ENCODE measurements around the gene ZNF423. TPM values are rescaled to one million over a fixed set of nuclear protein-coding genes. Genes with fewer than 3 reads are reported as not detected.

ZNF423 gene
- total and polyA plus RNA-seq, 2 experiments from 2014 or later, result 14.9 to 41.8 TPM

GRCh38 chr16:49756775-49757558, 98.9 kb downstream of the ZNF423 start:
- no peak overlapping the region; the same call in 1 of the 2 replicates for H3K4me2 ChIP-seq
- no peak for ATAC-seq

More at GRCh38 chr16:49756775-49757558, 98.9 kb downstream of the ZNF423 start:
- H3K79me2 ChIP-seq (replicated peaks; ENCODE audit: insufficient read depth), result peaks cover 34% of the 10 kb centered on the region
- peaks cover 57% of the 10 kb centered on the region for H3K4me1 Mint-ChIP-seq
- H4K20me1 ChIP-seq (replicated peaks; ENCODE audit: insufficient read depth), result no peaks in the 10 kb centered on the region
- TF ChIP-seq CTCF (conservative IDR thresholded peaks at IDR 0.05; ENCODE audit: low read depth in 2 of 2) (no peak), POLR2AphosphoS5 (IDR thresholded peaks at IDR 0.05; ENCODE audit: low read depth) (no peak), EZH2 (IDR thresholded peaks at IDR 0.05; ENCODE audit: low read depth, unreplicated experiment) (no peak), STAT1 (IDR thresholded peaks at IDR 0.05; ENCODE audit: unreplicated experiment) (no peak), ZNF462 (CRISPR knock-in tag; IDR thresholded peaks at IDR 0.05) (no peak), ZNF114 (CRISPR knock-in tag; IDR thresholded peaks at IDR 0.05) (no peak), NANOG (IDR thresholded peaks at IDR 0.05; ENCODE audit: borderline replicate concordance) (no peak), REST (IDR thresholded peaks at IDR 0.05; ENCODE audit: unreplicated experiment) (no peak), ZNF331 (CRISPR knock-in tag; IDR thresholded peaks at IDR 0.05; ENCODE audit: low read depth) (no peak), CREB1 (CRISPR knock-in tag; IDR thresholded peaks at IDR 0.05; ENCODE audit: low read depth) (no peak), EZH2phosphoT487 (IDR thresholded peaks at IDR 0.05; ENCODE audit: unreplicated experiment) (no peak), JUNB (IDR thresholded peaks at IDR 0.05; ENCODE audit: unreplicated experiment) (no peak)
- TF ChIP-seq, protein P1, sequence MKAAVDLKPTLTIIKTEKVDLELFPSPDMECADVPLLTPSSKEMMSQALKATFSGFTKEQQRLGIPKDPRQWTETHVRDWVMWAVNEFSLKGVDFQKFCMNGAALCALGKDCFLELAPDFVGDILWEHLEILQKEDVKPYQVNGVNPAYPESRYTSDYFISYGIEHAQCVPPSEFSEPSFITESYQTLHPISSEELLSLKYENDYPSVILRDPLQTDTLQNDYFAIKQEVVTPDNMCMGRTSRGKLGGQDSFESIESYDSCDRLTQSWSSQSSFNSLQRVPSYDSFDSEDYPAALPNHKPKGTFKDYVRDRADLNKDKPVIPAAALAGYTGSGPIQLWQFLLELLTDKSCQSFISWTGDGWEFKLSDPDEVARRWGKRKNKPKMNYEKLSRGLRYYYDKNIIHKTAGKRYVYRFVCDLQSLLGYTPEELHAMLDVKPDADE (IDR thresholded peaks at IDR 0.05), result no peak
- H3K4me3 Mint-ChIP-seq, result no peak overlapping the region
- H3K27me3 Mint-ChIP-seq (ENCODE audit: insufficient read depth, low read depth, poor library complexity), result peaks cover 19% of the 10 kb centered on the region
- H3K36me3 Mint-ChIP-seq (ENCODE audit: low read depth), result no peaks in the 10 kb centered on the region
- peaks cover 43% of the 10 kb centered on the region for H3K4me1 ChIP-seq (ENCODE audit: insufficient read depth)
- no peaks in the 10 kb centered on the region for H3K36me3 ChIP-seq (ENCODE audit: insufficient read depth)
- no peaks in the 10 kb centered on the region for H3K27me3 ChIP-seq (ENCODE audit: insufficient read depth)
- no peak overlapping the region for H3K27ac ChIP-seq (ENCODE audit: low read depth)
- H2AFZ ChIP-seq, result no peak overlapping the region
- H3K4me3 ChIP-seq, result no peak overlapping the region
- DNase-seq (ENCODE audit: low spot score), result no peak
- no peaks in the 10 kb centered on the region for H3K9me2 ChIP-seq (ENCODE audit: insufficient read depth)
- H3K9me3 Mint-ChIP-seq, result no peaks in the 10 kb centered on the region
- H3F3A ChIP-seq (replicated peaks; ENCODE audit: low read depth), result peaks cover 13% of the 10 kb centered on the region; the same call in 1 of the 2 replicates
- peak overlapping the region; percentile 69; the same call in 1 of the 2 replicates for H3K27ac Mint-ChIP-seq
